Trophoblast cell (in vitro differentiated cells and primary cell): Measurements from ENCODE around the gene DNAH1.

ENCODE experiments used
- DNase-seq, 2 donors: peaks; one replicate each; pipeline ENCODE4 v3.0.0-alpha.2; 2016
- H2AFZ ChIP-seq: 2 replicates; pipeline ENCODE4 v1.6.1; 2013; ENCODE audit warnings: low read length, moderate library complexity, mild to moderate bottlenecking; ENCODE audit not compliant: insufficient read depth, poor library complexity
- H2AK5ac ChIP-seq: 2 replicates; pipeline ENCODE4 v1.6.1; 2013; ENCODE audit warnings: mild to moderate bottlenecking, low read length
- H2BK120ac ChIP-seq: 2 replicates; pipeline ENCODE4 v1.6.1; 2013; ENCODE audit warnings: low read length, mild to moderate bottlenecking, moderate library complexity; ENCODE audit not compliant: insufficient read depth, poor library complexity
- H2BK12ac ChIP-seq: 2 replicates; pipeline ENCODE4 v1.6.1; 2013; ENCODE audit warnings: mild to moderate bottlenecking, low read length, moderate library complexity
- H2BK5ac ChIP-seq: 2 replicates; pipeline ENCODE4 v1.6.1; 2013; ENCODE audit warnings: low read length, low read depth, moderate library complexity, mild to moderate bottlenecking; ENCODE audit not compliant: poor library complexity
- H3K14ac ChIP-seq: 2 replicates; pipeline ENCODE4 v1.6.1; 2013; ENCODE audit warnings: mild to moderate bottlenecking, low read length
- H3K18ac ChIP-seq: 2 replicates; pipeline ENCODE4 v1.6.1; 2013; ENCODE audit warnings: mild to moderate bottlenecking, low read length
- H3K23ac ChIP-seq: 2 replicates; pipeline ENCODE4 v1.6.1; 2013; ENCODE audit warnings: low read length
- H3K27ac ChIP-seq: 2 replicates; pipeline ENCODE4 v1.5.1; 2013; ENCODE audit warnings: low read depth, mild to moderate bottlenecking, inconsistent platforms, low read length, moderate library complexity
- H3K27me3 ChIP-seq: 2 replicates; pipeline ENCODE4 v1.6.1; 2013; ENCODE audit warnings: inconsistent platforms, mild to moderate bottlenecking, low read length, moderate library complexity; ENCODE audit not compliant: insufficient read depth
- H3K36me3 ChIP-seq, 2 experiments: 1 replicate in 1 of 2; 2 replicates in 1 of 2; pipeline ENCODE4 v1.6.1; 2013; ENCODE audit warnings: low read length in 2 of 2, mild to moderate bottlenecking in 2 of 2, moderate library complexity in 1 of 2; ENCODE audit not compliant: insufficient read depth in 2 of 2, control insufficient read depth in 1 of 2
- H3K4ac ChIP-seq: 2 replicates; pipeline ENCODE4 v1.6.1; 2013; ENCODE audit warnings: low read depth, mild to moderate bottlenecking, low read length, moderate library complexity
- H3K4me1 ChIP-seq, 2 experiments: 1 replicate in 1 of 2; 2 replicates in 1 of 2; pipeline ENCODE4 v1.6.1; 2013; ENCODE audit warnings: low read length in 2 of 2, mild to moderate bottlenecking in 2 of 2, moderate library complexity in 1 of 2; ENCODE audit not compliant: insufficient read depth in 2 of 2, control insufficient read depth in 1 of 2
- H3K4me2 ChIP-seq: 2 replicates; pipeline ENCODE4 v1.6.1; 2013; ENCODE audit warnings: inconsistent platforms, mild to moderate bottlenecking, low read length, moderate library complexity
- H3K4me3 ChIP-seq: 2 replicates; pipeline ENCODE4 v1.5.1; 2013; ENCODE audit warnings: mild to moderate bottlenecking, low read depth, low read length, inconsistent platforms
- H3K79me1 ChIP-seq: one replicate; pipeline ENCODE4 v1.6.1; 2013; ENCODE audit warnings: low read length
- H3K79me2 ChIP-seq: 2 replicates; pipeline ENCODE4 v1.6.1; 2013; ENCODE audit warnings: low read length, mild to moderate bottlenecking; ENCODE audit not compliant: control insufficient read depth, insufficient read depth, poor library complexity
- H3K9ac ChIP-seq: 2 replicates; pipeline ENCODE4 v1.6.1; 2013; ENCODE audit warnings: mild to moderate bottlenecking, low read length
- H3K9me3 ChIP-seq: 2 replicates; pipeline ENCODE4 v1.6.1; 2013; ENCODE audit warnings: low read depth, mild to moderate bottlenecking, control low read depth, inconsistent platforms, low read length; ENCODE audit not compliant: insufficient read depth
- H4K12ac ChIP-seq: 2 replicates; pipeline ENCODE4 v1.6.1; 2013; ENCODE audit warnings: low read depth, mild to moderate bottlenecking, low read length, moderate library complexity
- H4K8ac ChIP-seq: 2 replicates; pipeline ENCODE4 v1.6.1; 2013; ENCODE audit warnings: low read depth, mild to moderate bottlenecking, low read length, moderate library complexity
- H4K91ac ChIP-seq: one replicate; pipeline ENCODE4 v1.6.1; 2013; ENCODE audit warnings: low read depth, mild to moderate bottlenecking, low read length, moderate library complexity
- WGBS: extraction: QIAGEN DNeasy Blood & Tissue Kit; methylation state at CpG from one replicate; pipeline ENCODE4 v1.1.7; 2013; ENCODE audit warnings: missing lambda C conversion rate; ENCODE audit not compliant: insufficient read length, insufficient coverage; ENCODE audit errors: extremely low coverage; 5-methylcytosine and 5-hydroxymethylcytosine counted together

The DNAH1 gene

DNA sequence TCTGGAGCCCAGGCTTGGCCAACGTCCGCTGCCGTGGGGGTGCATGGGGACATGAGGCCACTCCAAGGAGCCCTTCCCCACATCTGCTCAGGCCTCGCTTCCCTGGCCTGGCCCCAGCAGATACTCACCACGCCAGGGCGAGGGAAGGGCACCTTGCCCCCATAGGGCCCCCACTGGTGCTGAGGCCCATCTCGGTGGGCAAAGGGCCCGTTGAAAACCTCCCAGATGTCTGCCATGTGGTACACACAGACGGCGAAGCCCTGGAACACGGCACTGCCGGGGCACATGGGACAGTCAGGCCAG, 124.1 kb downstream of the DNAH1 start:
- no peak overlapping the region for H3K4me2 ChIP-seq
- H3K36me3 ChIP-seq = no peaks in the 10 kb centered on the region
- no peak overlapping the region for H3K14ac ChIP-seq
- H3K79me2 ChIP-seq = no peaks in the 10 kb centered on the region
- WGBS = no CpG with 5 or more reads among the region's 12 CpGs
- no peak overlapping the region for H2AK5ac ChIP-seq
- no peak overlapping the region for H4K91ac ChIP-seq
- no peaks in the 10 kb centered on the region for H3K4me1 ChIP-seq
- no peak overlapping the region for H3K27ac ChIP-seq
- no peak overlapping the region for H2AFZ ChIP-seq
- H3K18ac ChIP-seq = no peak overlapping the region
- no peak overlapping the region for H4K8ac ChIP-seq
- H3K9ac ChIP-seq = no peak overlapping the region
- no peaks in the 10 kb centered on the region for H3K79me1 ChIP-seq
- no peak overlapping the region for H3K4ac ChIP-seq
- no peak overlapping the region for H2BK120ac ChIP-seq
- no peak overlapping the region for H3K4me3 ChIP-seq
- no peak overlapping the region for H2BK12ac ChIP-seq
- no peaks in the 10 kb centered on the region for H3K27me3 ChIP-seq
- H3K23ac ChIP-seq = no peak overlapping the region
- H4K12ac ChIP-seq = no peak overlapping the region
- no peak overlapping the region for H2BK5ac ChIP-seq
- peaks cover 3% of the 10 kb centered on the region for H3K9me3 ChIP-seq
- DNase-seq = no peak

DNA sequence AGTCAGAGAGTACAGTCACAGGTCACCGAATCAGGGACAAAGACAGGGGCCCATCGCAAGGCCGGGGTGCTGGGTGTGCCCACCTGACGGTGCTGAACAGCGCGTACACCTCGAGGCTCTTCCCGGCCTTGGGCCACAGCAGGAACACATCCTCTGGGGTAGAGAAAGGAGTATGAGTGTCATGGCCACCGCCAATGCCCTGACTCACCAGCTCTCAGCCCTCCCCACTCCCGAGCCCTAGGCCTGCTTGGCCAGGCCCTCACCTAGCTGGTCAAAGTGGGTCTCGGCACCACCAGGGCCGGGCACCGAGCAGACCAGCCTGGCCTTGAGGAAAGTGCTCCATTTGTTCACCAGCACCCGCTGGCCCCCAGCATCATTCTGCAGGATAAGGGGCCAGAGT, 124.6 kb downstream of the DNAH1 start:
- no peak overlapping the region for H4K8ac ChIP-seq
- H3K4me3 ChIP-seq = no peak overlapping the region
- H3K9ac ChIP-seq = no peak overlapping the region
- no peak overlapping the region for H3K4me2 ChIP-seq
- H2AFZ ChIP-seq = no peak overlapping the region
- H3K27me3 ChIP-seq = no peaks in the 10 kb centered on the region
- no peaks in the 10 kb centered on the region for H3K4me1 ChIP-seq
- no peak overlapping the region for H2BK12ac ChIP-seq
- no peak overlapping the region for H4K91ac ChIP-seq
- peaks cover 3% of the 10 kb centered on the region for H3K9me3 ChIP-seq
- H3K18ac ChIP-seq = no peak overlapping the region
- H2AK5ac ChIP-seq = no peak overlapping the region
- no peak overlapping the region for H3K27ac ChIP-seq
- H4K12ac ChIP-seq = no peak overlapping the region
- no peak for DNase-seq
- no peak overlapping the region for H3K4ac ChIP-seq
- H3K36me3 ChIP-seq = no peaks in the 10 kb centered on the region
- H3K79me2 ChIP-seq = no peaks in the 10 kb centered on the region
- no CpG with 5 or more reads among the region's 14 CpGs for WGBS
- H3K23ac ChIP-seq = no peak overlapping the region
- H3K14ac ChIP-seq = no peak overlapping the region
- H3K79me1 ChIP-seq = no peaks in the 10 kb centered on the region
- no peak overlapping the region for H2BK120ac ChIP-seq
- H2BK5ac ChIP-seq = no peak overlapping the region

DNA sequence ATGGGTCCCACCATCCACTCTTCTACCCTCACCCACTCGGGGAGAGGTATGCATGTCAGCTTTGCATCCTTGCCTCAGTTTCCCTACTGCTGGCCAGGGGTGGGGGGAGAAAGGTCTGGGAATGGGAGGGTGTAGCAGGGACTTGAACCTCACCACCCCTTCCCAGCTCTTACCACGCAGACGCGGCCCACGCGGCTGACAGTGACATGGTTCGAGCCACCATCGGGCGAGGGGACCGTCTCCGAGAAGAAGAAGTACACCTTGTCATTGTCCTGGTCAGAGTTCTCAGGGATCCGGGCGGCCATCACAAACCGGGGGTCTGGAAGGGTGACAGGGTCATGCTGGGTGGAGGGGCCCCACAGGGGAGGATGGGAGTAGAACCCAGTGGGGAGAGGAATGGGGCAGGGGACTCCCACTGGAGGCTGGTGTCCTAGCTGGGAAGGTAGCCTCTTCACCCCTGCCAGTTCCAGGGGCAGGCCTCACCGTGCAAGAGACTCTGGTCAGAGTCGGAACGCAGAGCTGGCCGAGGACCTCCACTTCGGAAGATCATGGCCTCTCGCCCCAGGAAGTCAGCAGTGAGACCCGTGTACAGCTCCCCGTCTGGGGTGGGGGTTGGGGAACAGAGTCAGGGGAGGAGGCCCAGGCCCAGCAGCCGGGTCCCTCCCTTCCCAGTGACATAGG, 125.1 kb downstream of the DNAH1 start:
- Histone ChIP-seq H3K4me2 (no peak overlapping the region), H3K36me3 (no peaks in the 10 kb centered on the region), H3K14ac (no peak overlapping the region), H2AFZ (no peak overlapping the region), H3K27me3 (no peaks in the 10 kb centered on the region), H3K18ac (no peak overlapping the region), H2AK5ac (no peak overlapping the region), H3K23ac (no peak overlapping the region), H3K79me2 (no peaks in the 10 kb centered on the region), H3K4me1 (no peaks in the 10 kb centered on the region), H3K9ac (no peak overlapping the region), H2BK12ac (no peak overlapping the region), H3K27ac (no peak overlapping the region), H3K4ac (no peak overlapping the region), H4K12ac (no peak overlapping the region), H4K91ac (no peak overlapping the region), H2BK120ac (no peak overlapping the region), H4K8ac (no peak overlapping the region), H2BK5ac (no peak overlapping the region), H3K79me1 (no peaks in the 10 kb centered on the region), H3K4me3 (no peak overlapping the region), H3K9me3 (peaks cover 3% of the 10 kb centered on the region)
- no CpG with 5 or more reads among the region's 23 CpGs for WGBS
- no peak for DNase-seq

DNA sequence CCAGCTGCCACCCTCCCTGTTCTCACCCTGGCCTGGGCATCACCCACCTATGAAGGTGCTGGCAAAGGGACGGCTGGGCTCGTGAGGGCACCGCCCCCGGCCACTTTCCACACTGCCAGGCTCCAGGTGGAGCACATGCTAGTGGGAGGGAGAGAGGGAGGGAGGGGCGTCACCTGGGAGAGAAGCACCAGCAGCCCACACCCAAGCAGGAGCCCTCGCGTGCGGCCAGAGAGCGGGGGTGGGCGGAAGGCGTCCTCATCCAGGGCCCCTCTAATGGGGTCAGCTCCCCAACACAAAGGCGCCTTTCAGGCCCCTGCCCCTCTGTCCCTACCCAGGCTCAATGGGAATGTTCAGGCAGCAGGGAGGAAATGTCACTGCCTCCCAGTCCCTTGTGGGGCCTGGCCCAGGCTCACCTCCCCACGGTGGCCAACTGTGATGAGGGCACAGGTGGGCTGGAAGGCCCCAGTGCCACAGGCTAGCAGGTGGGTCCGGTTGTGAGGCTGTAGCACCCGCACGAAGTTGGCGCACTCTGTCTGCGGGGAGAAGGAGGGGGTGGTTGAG, 125.7 kb downstream of the DNAH1 start:
- H3K4ac ChIP-seq = no peak overlapping the region
- no peak overlapping the region for H3K9ac ChIP-seq
- H3K36me3 ChIP-seq = no peaks in the 10 kb centered on the region
- H3K27me3 ChIP-seq = no peaks in the 10 kb centered on the region
- H3K4me2 ChIP-seq = no peak overlapping the region
- no peaks in the 10 kb centered on the region for H3K79me2 ChIP-seq
- H3K14ac ChIP-seq = no peak overlapping the region
- no peak overlapping the region for H3K4me3 ChIP-seq
- H2AFZ ChIP-seq = peak overlapping the region; percentile 7
- H4K12ac ChIP-seq = no peak overlapping the region
- H3K23ac ChIP-seq = no peak overlapping the region
- no peak for DNase-seq
- no peak overlapping the region for H2BK5ac ChIP-seq
- no peaks in the 10 kb centered on the region for H3K4me1 ChIP-seq
- no peak overlapping the region for H4K8ac ChIP-seq
- H2AK5ac ChIP-seq = no peak overlapping the region
- no peak overlapping the region for H2BK120ac ChIP-seq
- H4K91ac ChIP-seq = no peak overlapping the region
- WGBS = no CpG with 5 or more reads among the region's 18 CpGs
- H3K9me3 ChIP-seq = peaks cover 3% of the 10 kb centered on the region
- H3K27ac ChIP-seq = no peak overlapping the region
- no peaks in the 10 kb centered on the region for H3K79me1 ChIP-seq
- H3K18ac ChIP-seq = no peak overlapping the region
- H2BK12ac ChIP-seq = no peak overlapping the region
